ENCODE data around the gene OR2D2. TPM values are rescaled to one million over a fixed set of nuclear protein-coding genes. Genes with fewer than 3 reads are reported as not detected.

OR2D2 gene
- total RNA-seq, 1 donor from 2014 or later: 0.38 TPM

GRCh38 chr11:6841694-6842093 lies 50.6 kb downstream of the OR2D2 start:
- H3K27me3 ChIP-seq (ENCODE audit: control insufficient read depth, insufficient read depth, low read length): no peaks in the 10 kb centered on the region
- H3K36me3 ChIP-seq (ENCODE audit: control insufficient read depth, insufficient read depth, low read length): no peaks in the 10 kb centered on the region
- TF ChIP-seq CTCF (IDR thresholded peaks at IDR 0.05; ENCODE audit: insufficient read depth, low read length, poor library complexity, severe bottlenecking): no peak
- DNase-seq (ENCODE audit: low read depth): no peak
- H3K4me3 ChIP-seq (ENCODE audit: low read depth, low read length): no peak overlapping the region

Other genes starting within 250 kb of the OR2D2 start
- gene DCHS1, start 236.7 kb downstream of the OR2D2 start, total RNA-seq: 15.5 and 20.7 TPM in 2 replicates
- 27.0 and 43.6 TPM in 2 replicates for gene MRPL17, start 209.2 kb downstream of the OR2D2 start, total RNA-seq
- 0.04 and 0.27 TPM in 2 replicates for gene OR2AG2, start 120.5 kb downstream of the OR2D2 start, total RNA-seq
- gene OR2AG1, start 109.5 kb downstream of the OR2D2 start, total RNA-seq: not detected in 2 replicates
- not detected in 2 replicates for gene OR6A2, start 92.8 kb downstream of the OR2D2 start, total RNA-seq
- gene OR10A5, start 46.8 kb downstream of the OR2D2 start, total RNA-seq: not detected in 2 replicates
- not detected in 2 replicates for gene OR10A2, start 29.4 kb downstream of the OR2D2 start, total RNA-seq
- not detected in 2 replicates for gene OR10A4, start 15.9 kb downstream of the OR2D2 start, total RNA-seq
- gene OR2D3, start 28.5 kb upstream of the OR2D2 start, total RNA-seq: not detected in 2 replicates
- gene ZNF215, start 33.9 kb upstream of the OR2D2 start, total RNA-seq: 1.5 and 2.7 TPM in 2 replicates
- gene ZNF214, start 127.8 kb upstream of the OR2D2 start, total RNA-seq: 2.5 and 4.0 TPM in 2 replicates
- gene NLRP14, start 128.0 kb upstream of the OR2D2 start, total RNA-seq: not detected in 2 replicates
- gene RBMXL2, start 196.5 kb upstream of the OR2D2 start, total RNA-seq: 0.21 and 0.50 TPM in 2 replicates